HepG2 (cell line): Measurements from ENCODE around the gene RAB6A. TPM values are rescaled to one million over a fixed set of nuclear protein-coding genes. Genes with fewer than 3 reads are reported as not detected.
A peak's percentile ranks its signal among the peaks of the same experiment; 100 is the strongest.

Experiments
- ATM ChIP-seq: fragments of 450-650 bp; IDR thresholded peaks from 2 replicates; pipeline ENCODE4 v1.7.1; 2017; ENCODE audit warnings: mild to moderate bottlenecking, borderline replicate concordance
- FOXM1 ChIP-seq: sonication (generic); formaldehyde crosslinking; IDR thresholded peaks from 2 replicates; pipeline ENCODE4 v1.5.0; 2020; ENCODE audit warnings: missing genetic modification reagents
- HOXD1 ChIP-seq: sonication (generic); formaldehyde crosslinking; IDR thresholded peaks from 2 replicates; pipeline ENCODE4 v1.5.0; 2020; ENCODE audit warnings: missing genetic modification reagents
- MEF2D ChIP-seq: sonication (generic); formaldehyde crosslinking; IDR thresholded peaks from 2 replicates; pipeline ENCODE4 v1.5.1; 2020; ENCODE audit warnings: mild to moderate bottlenecking, missing genetic modification reagents
- MXI1 ChIP-seq: IDR thresholded peaks from 3 replicates; pipeline ENCODE4 v1.6.1; 2012; ENCODE audit warnings: low read depth, low read length, inconsistent platforms, borderline replicate concordance
- NFKB2 ChIP-seq: sonication (generic); formaldehyde crosslinking; IDR thresholded peaks from 2 replicates; pipeline ENCODE4 v1.4.0; 2020; ENCODE audit warnings: missing genetic modification reagents, borderline replicate concordance
- ZNF337 ChIP-seq: sonication (generic); formaldehyde crosslinking; IDR thresholded peaks from 2 replicates; pipeline ENCODE4 v1.5.1; 2020; ENCODE audit warnings: missing genetic modification reagents, low read depth, mild to moderate bottlenecking, borderline replicate concordance
- ZNF749 ChIP-seq: sonication (generic); formaldehyde crosslinking; IDR thresholded peaks from 2 replicates; pipeline ENCODE4 v1.8.0; 2022; ENCODE audit warnings: mild to moderate bottlenecking, missing genetic modification reagents, moderate library complexity, borderline replicate concordance
- polyA plus RNA-seq, 8 experiments: library from polyadenylated mRNA; depleted of rRNA in 3 of 8; stranded (reverse) in 7 of 8; unstranded in 1 of 8; fragments of >200 nt; fragmentation: Illumina TruSeq in 4 of 8; extraction: Trizol in 4 of 8; gene quantifications; 2 replicates each; pipeline versions ENCODE4 v1.2.1 to v1.2.3, GENCODE V29; 2011 to 2016; ENCODE audit warnings: low read depth in 4 of 8, missing spikeins in 1 of 8, mixed read lengths in 1 of 8; ENCODE audit not compliant: insufficient read depth in 1 of 8
- total RNA-seq, 5 experiments: library from RNA; depleted of rRNA; stranded (reverse); fragments of >200 nt; fragmentation: Illumina TruSeq; extraction: Trizol; gene quantifications; 2 replicates each; pipeline ENCODE4 v1.2.3, GENCODE V29; 2016; ENCODE audit warnings: low read depth in 1 of 5
- TF ChIP-seq, protein P1 (sequence below): IDR thresholded peaks from 2 replicates; pipeline ENCODE4 v1.6.1; 2016; ENCODE audit warnings: missing genetic modification reagents, missing compliant biosample characterization
- TF ChIP-seq, protein P2 (sequence below): sonication (generic); formaldehyde crosslinking; IDR thresholded peaks from 2 replicates; pipeline ENCODE4 v1.4.0; 2020; ENCODE audit warnings: low read depth, missing genetic modification reagents
- TF ChIP-seq, protein P3 (sequence below): sonication (generic); formaldehyde crosslinking; IDR thresholded peaks from 2 replicates; pipeline ENCODE4 v1.8.1; 2023; ENCODE audit warnings: mild to moderate bottlenecking, missing genetic modification reagents
- TF ChIP-seq, protein P4 (sequence below): sonication (generic); formaldehyde crosslinking; IDR thresholded peaks from 2 replicates; pipeline ENCODE4 v1.5.0; 2020; ENCODE audit warnings: missing genetic modification reagents, mild to moderate bottlenecking, borderline replicate concordance
- TF ChIP-seq, protein P5 (sequence below): sonication (generic); formaldehyde crosslinking; IDR thresholded peaks from 2 replicates; pipeline ENCODE4 v1.9.0; 2022; ENCODE audit warnings: missing genetic modification reagents, mild to moderate bottlenecking, borderline replicate concordance
- TF ChIP-seq, protein P6 (sequence below): sonication (generic); formaldehyde crosslinking; IDR thresholded peaks from 2 replicates; pipeline ENCODE4 v1.5.0; 2020; ENCODE audit warnings: missing genetic modification reagents, mild to moderate bottlenecking, borderline replicate concordance
- TF ChIP-seq, protein P7 (sequence below): conservative IDR thresholded peaks from 2 replicates; pipeline ENCODE4 v1.6.1; 2018; ENCODE audit warnings: missing genetic modification reagents

Gene RAB6A
- total and polyA plus RNA-seq, 2 of the 13 experiments (the other 11 are each of a cell fraction or from before 2014, with no cell fraction given): 74.3 to 121 TPM

DNA sequence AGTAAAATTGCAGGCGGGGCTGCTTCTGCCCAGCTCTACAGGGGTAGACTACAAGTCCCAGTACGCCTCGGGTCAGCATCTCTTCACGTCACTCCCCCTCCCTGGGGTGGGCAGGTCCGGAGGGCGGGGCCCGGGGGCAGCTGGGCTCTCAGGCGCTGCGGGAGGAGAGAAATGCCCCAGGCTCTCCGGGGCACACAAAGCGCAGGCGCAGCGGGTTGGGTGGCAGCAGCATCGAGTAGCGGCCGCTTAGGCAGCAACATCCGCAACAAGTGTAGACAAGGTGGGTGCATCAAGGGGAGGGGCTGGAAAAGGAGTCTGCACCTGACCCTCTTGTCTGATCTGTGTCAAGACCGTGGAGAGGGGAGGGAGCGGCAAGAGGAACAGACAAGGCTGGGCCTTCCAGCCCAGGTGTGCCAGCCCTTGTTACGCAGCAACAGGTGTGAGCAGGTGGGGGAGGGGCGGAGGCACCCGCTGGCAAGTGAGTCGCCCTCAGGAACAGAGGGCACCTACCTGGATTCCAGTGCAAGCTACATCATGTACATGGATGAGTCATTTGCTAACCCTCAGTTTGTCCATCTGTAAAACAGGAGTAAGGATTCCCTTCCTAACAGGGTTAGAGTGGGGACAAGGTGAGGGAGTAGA, 113.3 kb downstream of the RAB6A start (continued):
- TF ChIP-seq, protein P1, sequence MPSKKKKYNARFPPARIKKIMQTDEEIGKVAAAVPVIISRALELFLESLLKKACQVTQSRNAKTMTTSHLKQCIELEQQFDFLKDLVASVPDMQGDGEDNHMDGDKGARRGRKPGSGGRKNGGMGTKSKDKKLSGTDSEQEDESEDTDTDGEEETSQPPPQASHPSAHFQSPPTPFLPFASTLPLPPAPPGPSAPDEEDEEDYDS: peak; percentile 63; the same call in 1 of the 2 replicates
- TF ChIP-seq, protein P2, sequence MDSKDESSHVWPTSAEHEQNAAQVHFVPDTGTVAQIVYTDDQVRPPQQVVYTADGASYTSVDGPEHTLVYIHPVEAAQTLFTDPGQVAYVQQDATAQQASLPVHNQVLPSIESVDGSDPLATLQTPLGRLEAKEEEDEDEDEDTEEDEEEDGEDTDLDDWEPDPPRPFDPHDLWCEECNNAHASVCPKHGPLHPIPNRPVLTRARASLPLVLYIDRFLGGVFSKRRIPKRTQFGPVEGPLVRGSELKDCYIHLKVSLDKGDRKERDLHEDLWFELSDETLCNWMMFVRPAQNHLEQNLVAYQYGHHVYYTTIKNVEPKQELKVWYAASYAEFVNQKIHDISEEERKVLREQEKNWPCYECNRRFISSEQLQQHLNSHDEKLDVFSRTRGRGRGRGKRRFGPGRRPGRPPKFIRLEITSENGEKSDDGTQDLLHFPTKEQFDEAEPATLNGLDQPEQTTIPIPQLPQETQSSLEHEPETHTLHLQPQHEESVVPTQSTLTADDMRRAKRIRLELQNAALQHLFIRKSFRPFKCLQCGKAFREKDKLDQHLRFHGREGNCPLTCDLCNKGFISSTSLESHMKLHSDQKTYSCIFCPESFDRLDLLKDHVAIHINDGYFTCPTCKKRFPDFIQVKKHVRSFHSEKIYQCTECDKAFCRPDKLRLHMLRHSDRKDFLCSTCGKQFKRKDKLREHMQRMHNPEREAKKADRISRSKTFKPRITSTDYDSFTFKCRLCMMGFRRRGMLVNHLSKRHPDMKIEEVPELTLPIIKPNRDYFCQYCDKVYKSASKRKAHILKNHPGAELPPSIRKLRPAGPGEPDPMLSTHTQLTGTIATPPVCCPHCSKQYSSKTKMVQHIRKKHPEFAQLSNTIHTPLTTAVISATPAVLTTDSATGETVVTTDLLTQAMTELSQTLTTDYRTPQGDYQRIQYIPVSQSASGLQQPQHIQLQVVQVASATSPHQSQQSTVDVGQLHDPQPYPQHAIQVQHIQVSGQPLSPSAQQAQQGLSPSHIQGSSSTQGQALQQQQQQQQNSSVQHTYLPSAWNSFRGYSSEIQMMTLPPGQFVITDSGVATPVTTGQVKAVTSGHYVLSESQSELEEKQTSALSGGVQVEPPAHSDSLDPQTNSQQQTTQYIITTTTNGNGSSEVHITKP: peak; percentile 52; the same call in 1 of the 2 replicates
- TF ChIP-seq, protein P3, sequence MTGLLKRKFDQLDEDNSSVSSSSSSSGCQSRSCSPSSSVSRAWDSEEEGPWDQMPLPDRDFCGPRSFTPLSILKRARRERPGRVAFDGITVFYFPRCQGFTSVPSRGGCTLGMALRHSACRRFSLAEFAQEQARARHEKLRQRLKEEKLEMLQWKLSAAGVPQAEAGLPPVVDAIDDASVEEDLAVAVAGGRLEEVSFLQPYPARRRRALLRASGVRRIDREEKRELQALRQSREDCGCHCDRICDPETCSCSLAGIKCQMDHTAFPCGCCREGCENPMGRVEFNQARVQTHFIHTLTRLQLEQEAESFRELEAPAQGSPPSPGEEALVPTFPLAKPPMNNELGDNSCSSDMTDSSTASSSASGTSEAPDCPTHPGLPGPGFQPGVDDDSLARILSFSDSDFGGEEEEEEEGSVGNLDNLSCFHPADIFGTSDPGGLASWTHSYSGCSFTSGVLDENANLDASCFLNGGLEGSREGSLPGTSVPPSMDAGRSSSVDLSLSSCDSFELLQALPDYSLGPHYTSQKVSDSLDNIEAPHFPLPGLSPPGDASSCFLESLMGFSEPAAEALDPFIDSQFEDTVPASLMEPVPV (CRISPR knock-in tag): no peak
- TF ChIP-seq, protein P4, sequence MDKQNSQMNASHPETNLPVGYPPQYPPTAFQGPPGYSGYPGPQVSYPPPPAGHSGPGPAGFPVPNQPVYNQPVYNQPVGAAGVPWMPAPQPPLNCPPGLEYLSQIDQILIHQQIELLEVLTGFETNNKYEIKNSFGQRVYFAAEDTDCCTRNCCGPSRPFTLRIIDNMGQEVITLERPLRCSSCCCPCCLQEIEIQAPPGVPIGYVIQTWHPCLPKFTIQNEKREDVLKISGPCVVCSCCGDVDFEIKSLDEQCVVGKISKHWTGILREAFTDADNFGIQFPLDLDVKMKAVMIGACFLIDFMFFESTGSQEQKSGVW: no peak
- TF ChIP-seq MEF2D (CRISPR knock-in tag): no peak
- TF ChIP-seq, protein P5, sequence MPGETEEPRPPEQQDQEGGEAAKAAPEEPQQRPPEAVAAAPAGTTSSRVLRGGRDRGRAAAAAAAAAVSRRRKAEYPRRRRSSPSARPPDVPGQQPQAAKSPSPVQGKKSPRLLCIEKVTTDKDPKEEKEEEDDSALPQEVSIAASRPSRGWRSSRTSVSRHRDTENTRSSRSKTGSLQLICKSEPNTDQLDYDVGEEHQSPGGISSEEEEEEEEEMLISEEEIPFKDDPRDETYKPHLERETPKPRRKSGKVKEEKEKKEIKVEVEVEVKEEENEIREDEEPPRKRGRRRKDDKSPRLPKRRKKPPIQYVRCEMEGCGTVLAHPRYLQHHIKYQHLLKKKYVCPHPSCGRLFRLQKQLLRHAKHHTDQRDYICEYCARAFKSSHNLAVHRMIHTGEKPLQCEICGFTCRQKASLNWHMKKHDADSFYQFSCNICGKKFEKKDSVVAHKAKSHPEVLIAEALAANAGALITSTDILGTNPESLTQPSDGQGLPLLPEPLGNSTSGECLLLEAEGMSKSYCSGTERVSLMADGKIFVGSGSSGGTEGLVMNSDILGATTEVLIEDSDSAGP: peak; percentile 63; the same call in 1 of the 2 replicates
- no peak for TF ChIP-seq FOXM1
- no peak; the same call in 1 of the 2 replicates for TF ChIP-seq NFKB2 (CRISPR knock-in tag)
- TF ChIP-seq MXI1: no peak; the same call in 2 of the 3 replicates
- no peak for TF ChIP-seq ATM
- TF ChIP-seq ZNF337 (CRISPR knock-in tag): no peak
- no peak for TF ChIP-seq HOXD1 (CRISPR knock-in tag)
- no peak for TF ChIP-seq ZNF749 (CRISPR knock-in tag)
- TF ChIP-seq, protein P6, sequence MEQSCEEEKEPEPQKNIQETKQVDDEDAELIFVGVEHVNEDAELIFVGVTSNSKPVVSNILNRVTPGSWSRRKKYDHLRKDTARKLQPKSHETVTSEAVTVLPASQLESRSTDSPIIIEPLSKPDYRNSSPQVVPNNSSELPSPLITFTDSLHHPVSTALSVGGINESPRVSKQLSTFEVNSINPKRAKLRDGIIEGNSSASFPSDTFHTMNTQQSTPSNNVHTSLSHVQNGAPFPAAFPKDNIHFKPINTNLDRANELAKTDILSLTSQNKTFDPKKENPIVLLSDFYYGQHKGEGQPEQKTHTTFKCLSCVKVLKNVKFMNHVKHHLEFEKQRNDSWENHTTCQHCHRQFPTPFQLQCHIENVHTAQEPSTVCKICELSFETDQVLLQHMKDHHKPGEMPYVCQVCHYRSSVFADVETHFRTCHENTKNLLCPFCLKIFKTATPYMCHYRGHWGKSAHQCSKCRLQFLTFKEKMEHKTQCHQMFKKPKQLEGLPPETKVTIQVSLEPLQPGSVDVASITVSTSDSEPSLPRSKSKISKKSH (CRISPR knock-in tag): no peak
- TF ChIP-seq, protein P7, sequence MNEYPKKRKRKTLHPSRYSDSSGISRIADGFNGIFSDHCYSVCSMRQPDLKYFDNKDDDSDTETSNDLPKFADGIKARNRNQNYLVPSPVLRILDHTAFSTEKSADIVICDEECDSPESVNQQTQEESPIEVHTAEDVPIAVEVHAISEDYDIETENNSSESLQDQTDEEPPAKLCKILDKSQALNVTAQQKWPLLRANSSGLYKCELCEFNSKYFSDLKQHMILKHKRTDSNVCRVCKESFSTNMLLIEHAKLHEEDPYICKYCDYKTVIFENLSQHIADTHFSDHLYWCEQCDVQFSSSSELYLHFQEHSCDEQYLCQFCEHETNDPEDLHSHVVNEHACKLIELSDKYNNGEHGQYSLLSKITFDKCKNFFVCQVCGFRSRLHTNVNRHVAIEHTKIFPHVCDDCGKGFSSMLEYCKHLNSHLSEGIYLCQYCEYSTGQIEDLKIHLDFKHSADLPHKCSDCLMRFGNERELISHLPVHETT (CRISPR knock-in tag): no peak
